GM21367 (cell line): ENCODE results near the gene PSMD2.

Experiments used
- ATAC-seq: cut with Tn5 transposase; IDR thresholded peaks from one replicate; pipeline ENCODE4 v1.9.1; 2021; ENCODE audit not compliant: unreplicated experiment

PSMD2 gene

GRCh38 chr3:184354121-184354728, 55.2 kb downstream of the PSMD2 start:
- ATAC-seq = no peak

GRCh38 chr3:184354754-184355153, 55.7 kb downstream of the PSMD2 start:
- ATAC-seq = no peak

- ATAC-seq = no peak
Observed at GRCh38 chr3:184355261-184356040, 56.4 kb downstream of the PSMD2 start.

- ATAC-seq = no peak
Observed at GRCh38 chr3:184357248-184358123, 58.4 kb downstream of the PSMD2 start.

GRCh38 chr3:184358124-184358767, 59.2 kb downstream of the PSMD2 start:
- no peak for ATAC-seq
